Activated T-helper 17 cell treated with anti-CD3 and anti-CD28 coated beads, Interleukin-2, amount 50 U/mL, for 72 hours (primary cell): ENCODE measurements around the gene CD300A. TPM values are rescaled to one million over a fixed set of nuclear protein-coding genes. Genes with fewer than 3 reads are reported as not detected.

ENCODE experiments used
- ATAC-seq: fragments of 150-1000 bp; cut with Tn5 transposase; replicated peaks from 2 replicates; pipeline ENCODE4 v1.10.0; 2021; ENCODE audit warnings: mild to moderate bottlenecking, moderate library complexity
- H3K27ac Mint-ChIP-seq: one replicate; pipeline ENCODE4 v1.8.0; 2022; ENCODE audit warnings: mixed read lengths
- H3K27me3 Mint-ChIP-seq: one replicate; pipeline ENCODE4 v1.8.0; 2022; ENCODE audit warnings: mixed read lengths
- H3K36me3 Mint-ChIP-seq: one replicate; pipeline ENCODE4 v1.8.0; 2022; ENCODE audit warnings: low read depth, mild to moderate bottlenecking, mixed read lengths
- H3K4me1 Mint-ChIP-seq: one replicate; pipeline ENCODE4 v1.8.0; 2022; ENCODE audit warnings: mixed read lengths
- H3K4me3 Mint-ChIP-seq: one replicate; pipeline ENCODE4 v1.8.0; 2022; ENCODE audit warnings: mild to moderate bottlenecking, mixed read lengths
- H3K9me3 Mint-ChIP-seq: one replicate; pipeline ENCODE4 v1.8.0; 2022; ENCODE audit warnings: mixed read lengths
- total RNA-seq, 2 donors: library from RNA; stranded (reverse); gene quantifications; one replicate each; pipeline ENCODE4 v1.2.3, GENCODE V29; 2022

CD300A gene
- total RNA-seq, 2 donors from 2014 or later = 3.0 to 29.1 TPM

- no peaks in the 10 kb centered on the region for H3K9me3 Mint-ChIP-seq
- H3K36me3 Mint-ChIP-seq = no peaks in the 10 kb centered on the region
- ATAC-seq = no peak
- H3K4me3 Mint-ChIP-seq = no peak overlapping the region
- H3K27ac Mint-ChIP-seq = no peak overlapping the region
- peaks cover 35% of the 10 kb centered on the region for H3K27me3 Mint-ChIP-seq
- no peaks in the 10 kb centered on the region for H3K4me1 Mint-ChIP-seq
These were observed 56.1 kb downstream of the CD300A start for GRCh38 chr17:74522381-74523105.

GRCh38 chr17:74523308-74523707 is 56.9 kb downstream of the CD300A start:
- no peaks in the 10 kb centered on the region for H3K36me3 Mint-ChIP-seq
- H3K4me1 Mint-ChIP-seq = no peaks in the 10 kb centered on the region
- ATAC-seq = no peak
- peaks cover 35% of the 10 kb centered on the region for H3K27me3 Mint-ChIP-seq
- no peaks in the 10 kb centered on the region for H3K9me3 Mint-ChIP-seq
- H3K4me3 Mint-ChIP-seq = no peak overlapping the region
- no peak overlapping the region for H3K27ac Mint-ChIP-seq

- Mint-ChIP-seq H3K36me3 (no peaks in the 10 kb centered on the region), H3K27ac (no peak overlapping the region), H3K27me3 (peaks cover 31% of the 10 kb centered on the region), H3K4me1 (no peaks in the 10 kb centered on the region), H3K9me3 (no peaks in the 10 kb centered on the region), H3K4me3 (no peak overlapping the region)
- ATAC-seq = no peak
These were observed 58.4 kb downstream of the CD300A start for GRCh38 chr17:74524653-74525464.

- no peak for ATAC-seq
- H3K4me1 Mint-ChIP-seq = no peaks in the 10 kb centered on the region
- H3K27ac Mint-ChIP-seq = no peak overlapping the region
- no peaks in the 10 kb centered on the region for H3K9me3 Mint-ChIP-seq
- H3K36me3 Mint-ChIP-seq = no peaks in the 10 kb centered on the region
- no peak overlapping the region for H3K4me3 Mint-ChIP-seq
- peaks cover 32% of the 10 kb centered on the region for H3K27me3 Mint-ChIP-seq
These were observed 59.0 kb downstream of the CD300A start for GRCh38 chr17:74525465-74525725.

- no peaks in the 10 kb centered on the region for H3K9me3 Mint-ChIP-seq
- H3K4me3 Mint-ChIP-seq = no peak overlapping the region
- ATAC-seq = no peak
- no peaks in the 10 kb centered on the region for H3K36me3 Mint-ChIP-seq
- no peaks in the 10 kb centered on the region for H3K4me1 Mint-ChIP-seq
- peaks cover 35% of the 10 kb centered on the region for H3K27me3 Mint-ChIP-seq
- H3K27ac Mint-ChIP-seq = no peak overlapping the region
These were observed 59.4 kb downstream of the CD300A start for GRCh38 chr17:74525781-74526288.

- no peaks in the 10 kb centered on the region for H3K36me3 Mint-ChIP-seq
- H3K4me1 Mint-ChIP-seq = no peaks in the 10 kb centered on the region
- H3K27ac Mint-ChIP-seq = no peak overlapping the region
- ATAC-seq = no peak
- no peaks in the 10 kb centered on the region for H3K9me3 Mint-ChIP-seq
- H3K27me3 Mint-ChIP-seq = peaks cover 42% of the 10 kb centered on the region
- H3K4me3 Mint-ChIP-seq = no peak overlapping the region
These were observed 60.2 kb downstream of the CD300A start for GRCh38 chr17:74526681-74527080.

GRCh38 chr17:74527081-74527480 is 60.6 kb downstream of the CD300A start:
- no peak for ATAC-seq
- no peaks in the 10 kb centered on the region for H3K4me1 Mint-ChIP-seq
- no peaks in the 10 kb centered on the region for H3K36me3 Mint-ChIP-seq
- no peak overlapping the region for H3K4me3 Mint-ChIP-seq
- no peaks in the 10 kb centered on the region for H3K9me3 Mint-ChIP-seq
- no peak overlapping the region for H3K27ac Mint-ChIP-seq
- H3K27me3 Mint-ChIP-seq = peaks cover 44% of the 10 kb centered on the region

- Mint-ChIP-seq H3K9me3 (no peaks in the 10 kb centered on the region), H3K36me3 (no peaks in the 10 kb centered on the region), H3K27me3 (peaks cover 49% of the 10 kb centered on the region), H3K4me3 (no peak overlapping the region), H3K4me1 (no peaks in the 10 kb centered on the region), H3K27ac (no peak overlapping the region)
- no peak for ATAC-seq
These were observed 61.3 kb downstream of the CD300A start for GRCh38 chr17:74527756-74528155.

GRCh38 chr17:74528491-74529199 is 62.2 kb downstream of the CD300A start:
- H3K4me3 Mint-ChIP-seq = no peak overlapping the region
- H3K27ac Mint-ChIP-seq = no peak overlapping the region
- H3K36me3 Mint-ChIP-seq = no peaks in the 10 kb centered on the region
- H3K4me1 Mint-ChIP-seq = no peaks in the 10 kb centered on the region
- no peaks in the 10 kb centered on the region for H3K9me3 Mint-ChIP-seq
- peak; percentile 67 for ATAC-seq
- H3K27me3 Mint-ChIP-seq = peaks cover 46% of the 10 kb centered on the region

GRCh38 chr17:74529243-74529642 is 62.8 kb downstream of the CD300A start:
- Mint-ChIP-seq H3K4me1 (no peaks in the 10 kb centered on the region), H3K36me3 (no peaks in the 10 kb centered on the region), H3K4me3 (no peak overlapping the region), H3K27me3 (peaks cover 46% of the 10 kb centered on the region), H3K9me3 (no peaks in the 10 kb centered on the region), H3K27ac (no peak overlapping the region)
- no peak for ATAC-seq

GRCh38 chr17:74530831-74531150 is 64.4 kb downstream of the CD300A start:
- Mint-ChIP-seq H3K4me1 (no peaks in the 10 kb centered on the region), H3K36me3 (no peaks in the 10 kb centered on the region), H3K27ac (no peak overlapping the region), H3K27me3 (peaks cover 39% of the 10 kb centered on the region), H3K9me3 (no peaks in the 10 kb centered on the region), H3K4me3 (no peak overlapping the region)
- ATAC-seq = no peak

- Mint-ChIP-seq H3K4me3 (no peak within 1 kb of the TSS), H3K27me3 (peaks cover 36% of the 10 kb centered on the region), H3K4me1 (no peaks in the 10 kb centered on the region), H3K9me3 (no peaks in the 10 kb centered on the region), H3K27ac (no peak within 1 kb of the TSS), H3K36me3 (no peaks in the 10 kb centered on the region)
- no peak for ATAC-seq
These were observed 64.9 kb downstream of the CD300A start, which contains the start of gene CD300LB for GRCh38 chr17:74531231-74531761. Gene CD300LB, minus strand, starts transcription at chr17:74531475. Its CDS starts 125 bp downstream, at chr17:74531350.

- Mint-ChIP-seq H3K36me3 (no peaks in the 10 kb centered on the region), H3K9me3 (no peaks in the 10 kb centered on the region), H3K4me3 (no peak overlapping the region), H3K4me1 (no peaks in the 10 kb centered on the region), H3K27ac (no peak overlapping the region), H3K27me3 (peaks cover 41% of the 10 kb centered on the region)
- ATAC-seq = no peak
These were observed 65.7 kb downstream of the CD300A start for GRCh38 chr17:74532115-74532514.
